Non-pigmented ciliary epithelial cell (primary cell): ENCODE data around the gene ARID1B.

Source experiments
- DNase-seq: peaks from one replicate; pipeline ENCODE4 v3.0.0-alpha.2; 2010; ENCODE audit warnings: low read depth

ARID1B gene

DNA sequence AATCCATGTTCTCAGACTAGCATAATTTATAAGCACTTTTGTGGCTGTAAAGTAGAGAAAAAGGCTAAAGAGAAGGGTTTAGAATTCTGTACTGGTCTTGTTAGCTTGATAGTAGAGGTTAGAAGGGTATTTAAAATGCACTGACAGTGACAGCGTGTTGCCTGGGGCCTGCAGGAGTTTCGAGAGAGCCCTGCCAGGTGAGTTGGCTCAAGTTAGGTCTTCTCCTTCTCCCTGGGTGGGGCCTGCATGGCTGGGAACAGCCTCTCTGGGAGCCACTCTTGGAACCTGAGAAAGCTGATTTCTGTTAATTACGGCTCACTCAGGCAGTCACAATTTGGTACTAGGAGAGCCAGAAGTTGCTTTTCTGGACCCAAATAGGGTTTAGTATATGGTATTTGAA is 103.7 kb downstream of the ARID1B start:
- no peak for DNase-seq

DNA sequence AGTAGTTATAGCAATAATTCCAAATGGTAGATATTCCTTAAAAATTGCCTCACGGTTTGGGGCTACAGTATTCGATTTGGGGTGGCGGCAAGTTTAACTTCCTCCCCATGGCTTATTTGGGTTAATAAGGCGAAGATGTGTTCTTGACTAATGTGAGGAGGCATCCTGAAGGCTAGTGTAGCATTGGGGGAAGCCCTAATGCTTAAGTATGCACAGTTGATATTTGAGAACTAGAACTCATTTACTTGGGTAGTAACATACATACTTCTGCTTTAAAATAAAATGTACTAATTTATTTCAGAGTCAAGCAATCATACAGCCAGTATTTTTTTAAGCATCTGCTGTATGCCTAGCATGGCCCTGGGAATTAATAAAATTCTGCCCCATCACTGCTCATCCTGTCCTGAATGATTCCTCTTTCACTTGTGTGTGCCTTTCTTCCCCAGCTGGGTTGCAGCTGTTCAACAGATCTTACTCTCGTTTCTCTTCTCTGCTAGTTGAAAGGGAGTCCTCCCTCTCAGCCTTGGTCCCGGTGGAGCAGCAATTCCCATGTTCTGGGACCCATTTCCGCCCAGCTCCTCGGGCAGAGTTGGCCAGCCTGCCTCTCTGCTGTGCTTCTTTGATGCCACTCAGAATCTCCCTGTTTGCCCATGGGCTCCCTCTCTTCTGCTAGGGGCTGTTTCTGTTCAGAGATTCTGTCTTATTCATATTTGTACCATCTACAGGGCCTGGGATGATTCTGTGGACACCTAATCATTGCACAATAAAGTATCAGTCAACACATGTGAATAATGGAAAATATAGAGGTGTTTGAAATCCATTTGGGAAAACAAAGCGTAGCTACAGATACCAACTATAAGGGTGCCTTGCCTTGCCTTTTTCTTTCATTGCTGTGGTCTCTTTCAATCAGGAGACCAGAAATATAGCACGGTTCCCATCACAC is 104.8 kb downstream of the ARID1B start:
- DNase-seq = no peak

DNA sequence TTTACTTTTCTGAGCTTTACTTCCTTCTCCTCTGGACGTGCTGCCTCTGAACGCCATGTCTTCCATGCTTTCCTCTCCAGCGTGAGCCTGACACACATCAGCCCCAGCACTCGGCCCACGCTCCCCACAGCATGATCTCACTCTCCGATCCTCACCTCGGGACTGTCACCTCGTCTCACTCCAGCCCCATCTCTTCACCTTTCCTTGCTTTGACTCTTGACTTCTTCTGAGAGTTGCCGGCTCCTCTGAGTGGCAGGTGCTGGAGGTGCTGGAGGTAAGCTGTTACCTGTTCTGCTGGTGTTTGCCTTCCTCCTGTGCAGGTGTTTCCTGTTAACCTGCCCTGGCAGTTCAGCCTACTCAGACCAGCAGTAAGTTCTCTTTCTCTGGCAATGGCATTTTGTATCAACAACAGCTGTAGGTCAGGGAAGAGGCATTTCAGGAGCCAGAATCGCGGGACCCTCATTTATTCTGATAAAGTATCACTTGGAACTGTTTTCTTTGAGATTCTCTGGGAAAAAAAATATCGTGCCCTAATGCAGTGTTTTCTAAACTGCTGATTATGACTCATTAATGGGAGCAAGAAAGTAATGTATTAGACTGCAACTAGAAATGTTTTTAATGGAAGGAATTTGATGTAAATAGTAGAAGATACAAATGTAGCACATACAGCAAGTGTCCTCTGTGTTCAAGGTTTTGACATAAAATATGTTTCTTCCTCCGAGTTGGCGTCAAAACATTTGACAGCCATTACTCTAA is 106.5 kb downstream of the ARID1B start:
- DNase-seq = no peak

DNA sequence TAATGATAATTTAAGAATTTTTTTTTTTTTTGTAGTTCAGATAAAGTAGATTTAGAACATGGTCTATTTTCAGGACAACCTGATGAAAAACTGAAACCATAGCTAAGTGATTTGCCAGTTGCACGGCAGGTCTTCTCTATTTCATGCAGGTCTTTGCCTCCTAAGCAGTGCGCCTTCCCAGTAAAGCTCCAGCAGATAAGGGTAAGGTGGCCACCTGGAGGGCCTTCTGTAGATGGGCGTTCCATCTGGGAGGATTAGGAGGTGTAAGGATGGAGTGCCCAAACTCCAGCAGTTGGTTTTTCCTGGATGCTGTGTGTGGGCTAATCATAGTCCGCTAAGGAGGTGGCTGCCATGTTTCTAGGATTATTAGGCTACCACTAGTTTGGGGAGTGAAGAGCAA is 107.1 kb downstream of the ARID1B start:
- no peak for DNase-seq

DNA sequence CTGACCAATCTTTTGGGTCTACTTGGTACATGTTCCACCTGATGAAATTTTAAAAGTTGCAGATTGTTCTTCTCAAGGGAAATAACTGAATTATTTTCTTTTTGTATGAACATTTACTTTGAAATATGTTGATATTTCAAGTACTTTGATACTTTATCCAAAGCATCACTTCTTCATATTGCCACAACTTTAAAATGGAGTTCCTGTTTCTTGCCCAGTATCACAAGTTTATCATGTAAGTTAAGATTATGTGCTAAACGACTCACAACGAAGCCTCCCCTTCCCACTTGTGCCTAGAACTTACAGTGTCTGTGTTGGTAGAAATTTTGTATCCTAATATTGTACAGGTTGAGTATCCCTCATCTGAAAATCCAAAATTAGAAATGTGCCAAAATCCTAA is 108.4 kb downstream of the ARID1B start:
- DNase-seq = no peak

DNA sequence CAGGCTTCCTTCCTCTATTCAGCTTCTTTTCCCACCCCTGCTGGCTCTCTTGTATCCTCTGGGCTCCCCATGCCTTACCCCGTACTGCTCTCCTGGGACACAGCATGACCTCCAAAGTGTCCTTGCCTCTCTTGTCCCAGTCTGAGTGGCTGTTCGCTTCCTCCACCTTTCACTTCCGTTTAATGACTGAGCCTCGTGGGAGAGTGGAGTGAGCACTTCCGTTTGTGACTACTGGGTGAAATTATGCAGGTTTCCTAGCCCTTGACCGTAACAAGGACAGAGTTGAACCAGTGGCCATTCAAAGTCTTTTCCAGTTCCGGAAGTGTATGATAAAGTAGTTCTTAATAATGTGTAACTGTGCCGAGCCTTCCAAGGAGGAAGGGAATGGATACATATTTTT is 109.2 kb downstream of the ARID1B start:
- no peak for DNase-seq

DNA sequence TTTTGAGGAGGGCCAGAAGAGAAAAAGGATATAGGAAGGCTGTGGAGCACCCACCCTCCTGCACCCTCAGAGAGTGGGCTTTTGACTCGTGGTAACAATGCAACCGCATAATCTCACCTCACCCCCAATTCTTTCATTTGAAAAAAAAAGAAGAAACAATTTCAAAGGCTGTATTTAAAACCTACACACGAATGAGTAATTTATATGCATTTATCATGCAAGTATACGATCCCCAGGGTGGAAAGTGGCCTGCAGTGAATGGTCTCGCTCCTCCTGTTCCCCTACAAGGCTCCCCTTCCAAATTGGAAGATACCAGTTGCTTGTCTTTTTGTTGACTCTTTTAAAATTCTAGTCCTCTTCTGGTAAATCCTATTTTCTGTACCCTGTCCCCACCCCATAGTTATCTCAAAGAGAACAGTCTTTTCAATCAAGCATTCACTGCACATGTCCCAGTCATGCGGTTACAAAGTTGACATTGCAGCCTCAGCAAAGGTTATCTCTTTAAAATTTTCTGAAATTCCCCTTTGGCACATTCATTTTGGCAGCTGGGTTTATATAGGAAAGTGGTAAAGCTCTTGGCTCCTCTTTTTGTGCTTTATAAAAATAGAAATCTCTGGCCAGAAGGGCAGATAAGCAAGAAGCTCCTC is 110.6 kb downstream of the ARID1B start:
- DNase-seq = no peak

DNA sequence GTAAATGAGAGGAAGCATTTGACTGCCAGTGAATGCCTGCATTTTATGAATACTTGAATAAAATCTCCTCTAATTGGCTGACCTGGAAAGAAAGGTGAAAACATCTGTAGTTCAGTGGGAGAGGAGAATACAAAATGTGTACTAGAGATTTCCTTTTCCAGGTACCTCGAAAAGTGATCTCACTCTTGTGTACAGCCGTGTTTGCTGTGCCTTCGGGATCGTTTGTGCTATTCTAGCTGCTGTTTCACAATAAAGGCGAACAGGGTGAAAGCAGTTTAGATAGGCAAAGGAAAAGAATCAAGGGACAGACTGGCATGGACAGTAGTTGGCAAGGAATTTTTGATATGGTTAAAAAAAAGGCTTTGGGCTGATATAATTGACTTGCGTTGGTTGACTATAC is 112.3 kb downstream of the ARID1B start:
- DNase-seq = no peak

DNA sequence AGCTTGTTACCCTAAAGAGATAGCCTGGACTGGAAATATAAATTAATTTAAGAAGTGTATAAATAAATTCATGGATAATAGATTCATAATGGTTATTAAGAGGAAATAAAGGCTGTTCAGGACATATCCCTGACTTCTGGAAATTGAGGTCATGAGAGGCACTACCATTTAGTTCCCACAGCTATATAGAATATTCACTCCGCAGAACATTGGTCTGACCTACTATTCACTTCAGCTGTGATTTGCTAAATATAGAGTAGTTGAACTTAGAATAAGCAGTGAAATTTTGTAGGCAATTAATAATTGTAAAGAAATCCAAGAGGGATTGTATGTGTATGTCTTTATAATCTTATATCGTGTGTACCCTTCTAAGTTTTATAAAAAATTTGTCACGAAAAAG is 112.8 kb downstream of the ARID1B start:
- DNase-seq = no peak

DNA sequence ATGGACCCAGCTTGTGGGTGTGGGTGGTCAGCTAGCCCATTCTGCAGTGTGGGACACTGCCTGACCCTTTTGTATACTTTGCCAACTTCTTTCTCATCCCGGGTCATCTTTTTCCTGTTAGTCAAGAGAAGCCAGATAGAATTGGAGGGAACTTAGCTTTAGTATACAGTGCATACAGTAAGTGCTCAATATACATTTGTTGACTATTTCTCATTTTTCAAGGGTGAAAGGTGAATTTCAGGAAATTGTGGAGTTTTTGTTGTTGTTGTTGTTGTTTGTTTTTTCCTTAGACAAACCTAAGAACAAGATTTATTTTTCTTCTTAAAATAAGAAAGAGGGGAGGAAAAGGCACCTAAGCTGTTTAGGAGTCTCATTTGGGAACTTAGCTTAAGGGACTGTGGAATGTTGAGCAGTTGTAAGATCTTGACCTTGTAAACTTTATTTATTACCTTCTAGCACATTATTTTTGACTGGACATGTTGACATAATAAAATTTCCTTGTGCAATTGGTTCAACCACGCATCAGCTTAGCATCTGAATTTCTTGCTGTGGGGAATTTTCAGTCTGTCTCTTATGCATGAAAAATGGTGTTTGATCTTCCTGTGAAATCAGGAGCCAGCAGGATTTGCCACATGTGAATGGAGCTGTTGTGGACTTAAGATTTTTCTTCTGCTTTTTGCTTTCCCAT is 113.6 kb downstream of the ARID1B start:
- DNase-seq = no peak

DNA sequence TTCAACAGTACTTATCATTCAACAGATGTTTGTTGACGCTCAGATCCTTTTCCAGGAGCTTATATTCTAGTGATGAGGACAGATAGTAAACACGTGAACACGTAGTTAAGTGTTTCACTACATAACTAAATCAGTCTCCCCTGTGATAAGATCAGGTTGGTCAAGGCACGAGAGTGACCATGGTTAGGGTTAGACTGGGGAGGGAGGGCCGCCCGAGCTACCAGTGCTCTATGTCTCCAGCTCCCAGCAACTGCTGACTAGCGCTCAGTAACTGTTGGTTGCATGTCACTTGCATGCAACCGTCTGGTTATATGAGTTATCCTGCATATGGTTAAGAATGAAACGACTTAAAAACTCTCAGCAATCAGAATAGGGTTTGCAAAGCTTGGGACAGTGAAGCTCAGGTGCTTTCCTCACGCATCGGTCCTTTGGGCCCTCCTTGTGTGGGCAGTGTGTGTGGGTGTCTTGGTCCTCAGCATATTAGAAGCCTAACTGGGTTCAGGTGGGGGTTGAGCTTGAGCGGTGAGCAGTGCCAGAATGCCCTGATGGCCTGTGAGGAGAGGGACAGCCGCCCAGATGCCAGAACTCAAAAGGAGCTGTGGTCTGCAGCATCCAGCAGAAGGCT is 120.8 kb downstream of the ARID1B start:
- no peak for DNase-seq

DNA sequence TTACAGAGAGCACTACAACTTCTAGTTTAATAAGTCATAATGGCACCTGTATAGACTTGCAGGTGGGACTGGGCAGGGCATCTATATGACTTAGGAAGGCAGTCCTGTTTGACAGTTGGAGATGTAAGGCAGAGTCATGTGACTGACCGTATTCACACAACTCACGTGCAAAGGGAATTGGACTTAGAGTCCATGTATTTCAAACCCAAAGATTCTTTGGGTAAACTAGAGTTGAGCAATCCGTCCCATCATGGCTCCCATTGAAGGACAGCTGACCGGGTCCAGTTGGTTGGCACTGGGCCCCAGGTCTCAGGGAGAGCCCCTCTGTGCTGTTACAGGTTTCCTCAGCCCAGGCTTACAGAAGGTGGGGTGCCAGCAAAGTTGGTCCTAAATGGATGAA is 121.9 kb downstream of the ARID1B start:
- DNase-seq = no peak

DNA sequence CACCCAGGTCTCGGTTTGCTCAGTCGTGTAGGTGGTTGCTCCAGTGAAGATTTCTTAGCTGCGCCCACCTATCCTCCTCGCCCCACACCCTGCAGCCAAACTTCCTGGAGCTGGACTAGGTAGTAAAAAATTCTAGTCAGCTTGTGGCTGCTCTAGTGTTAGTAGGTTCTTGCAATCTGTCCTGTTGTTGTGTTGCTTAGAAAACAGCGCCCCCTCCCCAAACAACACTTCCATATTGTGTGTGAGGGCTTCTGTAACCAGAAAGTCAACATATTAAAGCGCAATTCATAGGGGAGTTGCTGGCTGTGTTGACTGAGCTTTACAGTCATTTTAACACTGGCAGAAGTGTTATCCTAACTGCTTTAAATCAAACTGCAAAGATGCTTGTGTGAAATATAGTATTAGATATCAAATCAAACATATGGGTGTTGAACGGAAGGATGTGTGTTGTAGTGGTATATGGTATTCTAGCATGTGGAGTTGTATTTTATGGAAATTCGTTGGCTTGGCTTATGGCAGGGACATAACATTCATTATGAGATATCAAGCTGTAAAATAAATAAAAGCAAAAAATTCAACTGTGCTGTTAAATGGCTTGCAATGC is 122.5 kb downstream of the ARID1B start:
- no peak for DNase-seq

DNA sequence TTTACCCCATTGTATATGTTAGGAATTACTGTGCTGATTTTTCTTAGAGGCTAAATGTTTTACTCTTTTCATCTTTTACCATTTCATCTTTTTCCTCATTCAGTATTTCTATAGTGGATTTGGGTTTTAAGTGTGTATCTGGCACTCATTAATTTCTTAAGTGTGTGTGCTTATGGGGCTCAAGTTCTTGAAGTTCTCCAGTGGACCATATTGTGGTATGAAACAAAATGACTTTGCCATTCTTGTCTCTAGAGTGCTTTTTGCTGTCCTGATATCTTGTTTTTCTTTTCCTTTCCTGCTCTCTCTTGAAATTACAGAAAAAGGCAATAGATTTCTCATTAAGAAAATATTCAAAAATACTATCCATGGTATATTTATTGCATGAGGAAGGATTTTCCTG is 123.1 kb downstream of the ARID1B start:
- DNase-seq = no peak

DNA sequence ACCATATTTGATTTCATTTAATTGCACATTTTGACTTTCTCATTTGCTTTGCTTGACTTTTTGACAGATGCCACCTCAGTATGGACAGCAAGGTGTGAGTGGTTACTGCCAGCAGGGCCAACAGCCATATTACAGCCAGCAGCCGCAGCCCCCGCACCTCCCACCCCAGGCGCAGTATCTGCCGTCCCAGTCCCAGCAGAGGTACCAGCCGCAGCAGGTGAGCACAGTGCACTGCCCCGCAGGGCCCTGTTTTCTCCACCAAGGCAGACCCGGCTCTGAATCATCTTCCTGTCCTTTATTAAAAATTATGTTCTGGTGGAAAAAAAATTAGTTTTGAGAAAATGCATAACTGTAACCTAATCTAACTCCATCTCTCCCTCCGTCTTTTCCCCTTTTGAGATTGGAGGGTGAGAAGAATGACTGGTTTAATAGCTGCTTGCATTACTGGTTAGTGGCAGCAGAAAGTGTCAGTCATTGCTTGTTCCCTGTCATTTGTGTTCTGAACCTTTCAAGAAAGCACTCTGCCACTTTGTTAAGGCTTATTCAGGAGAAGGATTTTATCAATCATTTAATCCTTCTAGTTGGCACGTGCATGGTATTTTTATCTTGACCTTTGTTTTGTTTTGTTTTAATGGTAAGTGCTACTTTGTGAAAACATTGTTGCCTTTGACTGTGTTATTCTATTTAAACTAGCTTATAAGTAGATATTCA is 124.3 kb downstream of the ARID1B start:
- no peak for DNase-seq

DNA sequence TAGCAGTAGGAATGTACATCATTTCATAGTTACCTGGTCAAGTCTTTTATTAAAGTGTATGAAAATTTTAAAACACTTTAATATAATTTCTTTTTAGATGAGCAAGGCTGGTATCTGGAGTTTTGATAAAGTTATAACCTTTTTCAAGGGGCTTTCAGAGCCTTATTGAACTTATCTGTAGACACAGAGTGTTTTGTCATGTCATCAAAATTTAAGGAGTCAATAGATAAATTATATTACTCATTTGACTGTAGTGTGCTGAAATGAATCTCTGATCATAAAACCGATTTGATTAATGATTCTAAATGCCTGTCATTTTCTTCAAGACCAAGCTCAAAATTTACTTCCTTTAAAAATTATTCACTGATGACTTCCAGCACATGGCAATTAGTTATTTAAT is 125.6 kb downstream of the ARID1B start:
- DNase-seq = no peak

DNA sequence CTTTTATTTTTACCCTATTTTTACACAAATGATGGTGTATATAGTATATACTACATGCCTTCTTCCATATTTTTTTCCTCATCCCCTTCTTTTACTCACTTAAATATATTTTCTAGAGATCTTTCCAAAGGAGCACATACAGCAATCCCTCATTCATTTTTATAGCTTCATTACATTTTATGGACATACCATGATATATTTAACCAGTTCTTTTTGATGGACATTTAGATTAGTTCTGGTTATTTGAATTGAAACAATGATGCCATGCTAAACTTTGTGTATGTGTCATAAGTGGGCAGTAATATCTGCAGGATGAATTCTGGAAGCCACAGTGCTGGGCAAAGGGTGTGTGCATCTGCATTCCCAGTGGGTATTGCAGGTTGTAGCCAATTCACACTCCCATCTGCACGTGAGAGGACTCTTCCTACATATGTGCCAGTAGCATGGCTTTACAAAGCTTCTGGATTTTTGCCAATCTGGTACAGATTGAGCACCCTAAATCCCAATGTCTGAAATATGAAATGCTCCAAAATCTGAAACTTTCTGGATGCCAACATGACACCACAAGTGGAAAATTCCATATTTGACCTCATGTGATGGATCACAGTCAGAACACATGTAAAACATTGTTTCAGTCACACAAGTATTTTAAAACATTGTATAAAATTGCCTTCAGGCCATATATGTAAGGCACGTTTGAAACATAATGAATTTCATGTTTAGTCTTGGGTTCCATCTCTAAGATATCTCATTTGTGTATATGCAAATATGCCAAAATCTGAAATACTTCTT is 127.2 kb downstream of the ARID1B start:
- DNase-seq = no peak

DNA sequence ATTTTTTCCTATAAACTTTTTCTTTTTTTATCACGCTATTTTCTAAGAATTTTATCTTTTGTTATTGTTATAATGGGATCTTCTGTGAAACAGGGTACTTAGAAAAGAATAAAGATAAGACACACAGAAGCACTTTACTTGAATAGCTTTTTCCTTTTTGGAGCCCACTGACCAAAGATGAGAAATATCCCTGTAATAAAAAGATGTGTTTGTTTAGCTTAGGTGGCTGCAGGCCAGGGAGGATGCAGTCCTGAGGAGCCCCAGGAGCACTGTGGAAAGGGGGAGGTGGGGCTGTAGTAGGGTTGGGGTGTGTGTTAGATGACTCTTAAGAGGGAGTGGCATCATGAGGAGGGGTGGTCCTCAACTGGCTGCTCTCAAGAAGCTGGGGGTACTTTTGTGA is 128.6 kb downstream of the ARID1B start:
- DNase-seq = no peak

DNA sequence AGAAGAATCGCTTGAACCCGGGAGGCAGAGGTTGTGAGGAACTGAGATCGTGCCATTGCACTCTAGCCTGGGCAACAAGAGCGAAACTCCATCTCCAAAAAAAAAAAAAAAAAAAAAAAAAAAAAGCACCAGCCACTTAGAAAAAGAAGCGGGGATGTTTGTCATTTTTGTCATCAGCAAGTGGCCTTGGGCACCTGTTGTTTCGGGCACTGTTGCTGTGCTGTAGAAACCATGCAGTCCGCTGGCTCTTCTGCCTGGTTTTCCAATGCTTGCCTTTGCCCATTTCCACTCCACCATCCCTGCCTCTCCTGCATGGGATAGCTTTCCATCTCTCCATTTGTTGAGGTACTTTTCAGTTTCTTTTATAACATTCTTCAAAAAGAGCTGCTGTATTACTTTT is 129.3 kb downstream of the ARID1B start:
- no peak for DNase-seq
